Jurkat, Clone E6-1 (cell line): Measurements from ENCODE around the gene GJB4.

Experiments used
- DNase-seq: peaks from one replicate; pipeline ENCODE4 v3.0.0-alpha.2; 2011; ENCODE audit warnings: low read depth, low spot score
- H3K4me3 ChIP-seq: 2 replicates; pipeline ENCODE4 v1.5.1; 2011; ENCODE audit warnings: mild to moderate bottlenecking, low read length, control low read depth, moderate library complexity

GJB4 gene

DNA sequence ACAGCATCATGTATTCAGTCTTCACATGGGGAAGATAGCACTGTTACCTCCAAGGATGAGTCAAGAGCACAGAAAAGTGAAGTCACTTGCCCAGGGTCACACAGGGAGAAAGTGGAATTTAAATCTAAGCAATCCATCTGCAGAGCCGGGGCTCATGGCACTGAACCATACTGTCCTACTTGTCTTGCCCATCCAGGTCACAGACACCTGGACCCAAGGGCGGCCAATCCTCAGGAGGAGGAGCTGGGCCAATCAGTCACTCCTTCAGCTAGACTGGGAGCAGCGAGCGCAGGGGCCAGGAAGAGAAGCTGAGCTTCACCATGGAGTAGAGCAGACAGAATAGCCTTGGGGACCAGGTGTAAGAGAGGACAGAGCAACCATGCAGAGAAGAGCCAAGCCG is 13.9 kb upstream of the GJB4 start:
- no peak overlapping the region for H3K4me3 ChIP-seq
- no peak for DNase-seq

DNA sequence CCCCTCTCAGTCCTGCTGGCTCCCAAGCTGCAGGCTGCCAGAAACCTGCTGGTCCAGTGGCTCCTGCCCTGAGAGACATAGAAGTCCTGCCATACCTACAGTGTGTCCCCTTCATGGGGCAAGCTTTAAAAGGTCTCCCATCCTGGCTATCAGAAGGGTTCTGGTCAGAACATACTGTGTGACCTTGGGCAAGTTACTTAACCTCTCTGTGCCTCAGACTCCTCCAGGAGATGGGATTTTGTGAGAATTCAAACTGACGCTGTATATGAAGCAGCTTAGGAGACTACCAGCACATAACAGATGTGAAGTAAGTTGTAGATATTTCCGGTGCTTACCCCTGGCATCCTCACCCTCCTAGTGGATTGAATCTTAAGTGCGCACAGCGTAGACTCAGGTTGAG is 13.4 kb upstream of the GJB4 start:
- DNase-seq = no peak
- no peak overlapping the region for H3K4me3 ChIP-seq

- H3K4me3 ChIP-seq = no peak overlapping the region
- DNase-seq = no peak
Observed at GRCh38 chr1:34746785-34747637, 12.5 kb upstream of the GJB4 start.

GRCh38 chr1:34747638-34747941 is 11.9 kb upstream of the GJB4 start:
- H3K4me3 ChIP-seq = no peak overlapping the region

GRCh38 chr1:34749992-34750391 is 9.5 kb upstream of the GJB4 start:
- no peak for DNase-seq
- no peak overlapping the region for H3K4me3 ChIP-seq

More at GRCh38 chr1:34747638-34747941, 11.9 kb upstream of the GJB4 start:
- DNase-seq = no peak

- no peak overlapping the region for H3K4me3 ChIP-seq
- no peak for DNase-seq
Observed at GRCh38 chr1:34750610-34751009, 8.9 kb upstream of the GJB4 start.

DNA sequence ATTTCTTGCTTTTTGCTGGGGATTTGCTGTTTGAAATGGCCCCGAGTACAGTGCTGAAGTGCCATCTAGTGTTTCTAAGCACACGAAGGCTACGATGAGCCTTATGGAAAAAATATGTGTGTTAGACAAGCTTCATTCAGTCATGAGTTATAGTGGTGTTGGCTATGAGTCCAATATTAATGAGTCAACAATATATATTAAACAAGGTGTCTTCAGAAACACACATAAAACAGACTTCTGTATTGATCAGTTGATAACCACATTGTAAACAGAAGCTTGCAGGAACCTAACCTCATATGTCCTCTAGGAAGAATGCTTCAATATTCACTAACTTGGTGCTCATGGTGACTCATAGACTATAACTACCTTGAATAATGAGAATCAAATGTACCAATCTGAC is 6.4 kb upstream of the GJB4 start:
- DNase-seq = no peak
- H3K4me3 ChIP-seq = no peak overlapping the region

DNA sequence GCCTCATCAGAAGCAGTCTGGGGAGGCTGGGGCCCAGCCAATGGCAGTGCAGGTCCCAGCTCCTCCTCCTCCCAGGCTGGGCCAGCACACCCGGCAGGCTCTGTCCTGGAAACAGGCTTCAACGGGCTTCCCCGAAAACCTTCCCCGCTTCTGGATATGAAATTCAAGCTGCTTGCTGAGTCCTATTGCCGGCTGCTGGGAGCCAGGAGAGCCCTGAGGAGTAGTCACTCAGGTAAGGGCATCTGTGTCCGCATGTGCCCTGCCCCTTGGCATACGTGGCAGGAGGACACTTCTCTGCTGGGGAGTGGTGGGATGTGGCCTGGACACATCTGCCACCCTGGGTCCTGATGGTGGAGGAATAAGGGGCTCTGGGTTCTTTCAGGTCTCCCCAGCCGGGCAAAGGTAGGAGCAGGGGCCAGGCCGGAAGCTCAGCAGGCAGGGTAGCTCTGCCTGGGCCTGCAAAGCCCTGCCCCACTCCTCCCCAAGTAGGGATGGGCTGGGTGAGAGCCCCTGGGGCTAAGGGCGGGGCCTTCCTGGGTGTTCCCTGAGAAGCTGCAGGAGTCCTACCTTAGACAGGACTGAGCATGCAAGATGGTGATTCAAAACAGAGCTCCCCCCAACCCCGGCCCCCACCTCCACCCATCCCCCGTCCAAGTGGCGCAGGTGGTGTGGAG is 4.4 kb upstream of the GJB4 start, which contains the start of gene GJB5:
Gene GJB5 (plus strand): TSS at position 84 of the 674 bp plus-strand sequence. CDS start 2,284 bp downstream, outside the sequence.
- DNase-seq = no peak
- no peak within 1 kb of the TSS for H3K4me3 ChIP-seq

GRCh38 chr1:34755961-34756360 is 3.6 kb upstream of the GJB4 start:
- H3K4me3 ChIP-seq = no peak overlapping the region
- DNase-seq = no peak

DNA sequence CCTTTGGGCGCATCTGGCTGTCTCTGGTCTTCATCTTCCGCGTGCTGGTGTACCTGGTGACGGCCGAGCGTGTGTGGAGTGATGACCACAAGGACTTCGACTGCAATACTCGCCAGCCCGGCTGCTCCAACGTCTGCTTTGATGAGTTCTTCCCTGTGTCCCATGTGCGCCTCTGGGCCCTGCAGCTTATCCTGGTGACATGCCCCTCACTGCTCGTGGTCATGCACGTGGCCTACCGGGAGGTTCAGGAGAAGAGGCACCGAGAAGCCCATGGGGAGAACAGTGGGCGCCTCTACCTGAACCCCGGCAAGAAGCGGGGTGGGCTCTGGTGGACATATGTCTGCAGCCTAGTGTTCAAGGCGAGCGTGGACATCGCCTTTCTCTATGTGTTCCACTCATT is 2.2 kb upstream of the GJB4 start:
- DNase-seq = no peak

GRCh38 chr1:34758751-34759150 is 789 bp upstream of the GJB4 start:
- no peak overlapping the region for H3K4me3 ChIP-seq
- no peak for DNase-seq

More for the DNA sequence above, 2.2 kb upstream of the GJB4 start:
- H3K4me3 ChIP-seq = no peak overlapping the region

DNA sequence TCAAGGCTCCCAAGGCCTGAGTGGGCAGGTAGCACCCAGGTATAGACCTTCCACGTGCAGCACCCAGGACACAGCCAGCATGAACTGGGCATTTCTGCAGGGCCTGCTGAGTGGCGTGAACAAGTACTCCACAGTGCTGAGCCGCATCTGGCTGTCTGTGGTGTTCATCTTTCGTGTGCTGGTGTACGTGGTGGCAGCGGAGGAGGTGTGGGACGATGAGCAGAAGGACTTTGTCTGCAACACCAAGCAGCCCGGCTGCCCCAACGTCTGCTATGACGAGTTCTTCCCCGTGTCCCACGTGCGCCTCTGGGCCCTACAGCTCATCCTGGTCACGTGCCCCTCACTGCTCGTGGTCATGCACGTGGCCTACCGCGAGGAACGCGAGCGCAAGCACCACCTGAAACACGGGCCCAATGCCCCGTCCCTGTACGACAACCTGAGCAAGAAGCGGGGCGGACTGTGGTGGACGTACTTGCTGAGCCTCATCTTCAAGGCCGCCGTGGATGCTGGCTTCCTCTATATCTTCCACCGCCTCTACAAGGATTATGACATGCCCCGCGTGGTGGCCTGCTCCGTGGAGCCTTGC is 1.7 kb downstream of the GJB4 start:
- DNase-seq = no peak
- no peak overlapping the region for H3K4me3 ChIP-seq

DNA sequence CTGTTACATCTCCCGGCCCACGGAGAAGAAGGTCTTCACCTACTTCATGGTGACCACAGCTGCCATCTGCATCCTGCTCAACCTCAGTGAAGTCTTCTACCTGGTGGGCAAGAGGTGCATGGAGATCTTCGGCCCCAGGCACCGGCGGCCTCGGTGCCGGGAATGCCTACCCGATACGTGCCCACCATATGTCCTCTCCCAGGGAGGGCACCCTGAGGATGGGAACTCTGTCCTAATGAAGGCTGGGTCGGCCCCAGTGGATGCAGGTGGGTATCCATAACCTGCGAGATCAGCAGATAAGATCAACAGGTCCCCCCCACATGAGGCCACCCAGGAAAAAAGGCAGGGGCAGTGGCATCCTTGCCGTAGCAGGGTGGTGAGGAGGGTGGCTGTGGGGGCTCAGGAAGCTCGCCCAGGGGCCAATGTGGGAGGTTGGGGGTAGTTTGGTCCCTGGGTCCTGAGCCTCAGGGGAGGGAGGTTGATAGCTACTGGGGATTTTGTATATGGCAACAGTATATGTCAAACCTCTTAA is 2.3 kb downstream of the GJB4 start:
- H3K4me3 ChIP-seq = no peak overlapping the region

DNA sequence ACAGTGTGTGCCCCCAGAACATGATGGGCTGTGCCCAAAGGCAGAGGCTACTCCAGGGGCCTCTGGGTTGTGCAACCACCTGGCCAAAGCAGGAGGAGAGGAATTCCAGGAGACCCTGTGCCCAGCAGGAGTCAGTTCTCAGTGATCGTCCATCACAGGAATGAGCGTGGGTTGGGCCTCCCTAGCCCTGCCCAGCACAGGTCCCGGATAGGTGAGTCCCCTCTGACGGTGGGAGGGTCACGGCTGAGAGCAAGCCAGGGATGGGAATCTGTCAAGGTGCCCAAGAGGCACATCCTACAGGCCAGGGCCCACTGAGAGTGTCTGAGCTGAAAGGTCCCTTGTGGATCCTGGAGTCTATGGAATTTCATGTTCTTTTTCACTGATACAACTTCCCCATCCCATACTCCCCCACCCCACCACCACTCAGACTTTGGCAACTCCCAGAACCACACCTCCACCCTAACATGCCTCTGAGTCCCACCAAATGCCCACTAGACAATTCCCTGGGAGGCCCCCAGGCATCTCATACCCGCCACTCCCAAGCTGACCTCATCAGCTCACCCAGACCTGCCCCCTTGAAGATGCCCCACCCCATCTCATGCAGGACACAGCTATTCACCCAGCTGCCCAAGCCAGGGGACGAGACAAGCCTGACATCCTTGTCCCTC is 3.1 kb downstream of the GJB4 start:
- DNase-seq = no peak
- H3K4me3 ChIP-seq = no peak overlapping the region

More for the DNA sequence above, 2.3 kb downstream of the GJB4 start:
- DNase-seq = no peak

- H3K4me3 ChIP-seq = no peak overlapping the region
- no peak for DNase-seq
Observed at GRCh38 chr1:34763142-34763781, 3.7 kb downstream of the GJB4 start.

- DNase-seq = no peak
- no peak overlapping the region for H3K4me3 ChIP-seq
Observed at GRCh38 chr1:34768856-34769255, 9.3 kb downstream of the GJB4 start.

- no peak overlapping the region for H3K4me3 ChIP-seq
- DNase-seq = no peak
Observed at GRCh38 chr1:34770891-34771504, 11.5 kb downstream of the GJB4 start.

DNA sequence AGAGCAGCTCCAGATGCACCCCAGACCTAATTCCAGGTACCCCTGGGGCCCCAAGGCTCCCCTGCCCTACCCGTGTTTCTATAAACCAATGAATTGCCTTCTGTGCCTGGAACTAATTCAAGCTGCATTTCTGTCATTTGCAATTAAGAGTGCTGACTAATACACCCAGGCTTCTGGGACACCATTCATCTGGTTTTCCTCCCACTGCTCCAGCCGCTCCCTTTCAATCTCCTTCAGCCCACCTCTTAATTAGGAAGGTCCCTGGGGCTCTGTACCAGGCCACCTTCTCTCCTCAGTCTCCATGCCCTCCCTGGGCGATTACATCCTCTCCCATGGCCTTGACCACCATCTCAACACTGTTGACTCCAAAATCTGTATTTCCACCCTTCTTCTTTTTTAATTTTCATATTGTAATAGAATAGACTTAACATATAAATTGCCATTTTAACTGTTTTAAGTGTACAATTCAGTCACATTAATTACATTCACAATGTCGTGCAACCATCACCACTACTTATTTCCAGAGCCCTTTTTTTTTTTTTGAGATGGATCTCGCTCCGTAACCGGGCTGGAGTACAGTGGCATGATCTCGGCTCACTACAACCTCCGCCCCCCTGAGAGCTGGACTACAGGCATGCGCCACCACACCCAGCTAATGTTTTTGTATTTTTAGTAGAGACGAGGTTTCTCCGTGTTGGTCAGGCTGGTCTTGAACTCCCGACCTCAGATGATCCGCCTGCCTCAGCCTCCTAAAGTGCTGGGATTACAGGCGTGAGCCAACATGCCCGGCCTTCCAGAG is 12.2 kb downstream of the GJB4 start:
- DNase-seq = no peak
- H3K4me3 ChIP-seq = no peak overlapping the region
